HL-60 (cell line): ENCODE results near the gene IGFBP7.

Experiments used
- DNase-seq, 2 experiments: peaks; one replicate each; pipeline ENCODE4 v3.0.0-alpha.2; 2010 to 2020; ENCODE audit warnings: low read depth in 1 of 2, low spot score in 1 of 2
- H3K27ac ChIP-seq: fragments of 250-450 bp; sonication (Bioruptor Pico); replicated peaks from 2 replicates; pipeline ENCODE4 v1.5.1; 2020; ENCODE audit warnings: mild to moderate bottlenecking, moderate library complexity
- H3K27me3 ChIP-seq: fragments of 250-450 bp; sonication (Bioruptor Pico); 2 replicates; pipeline ENCODE4 v1.5.1; 2021; ENCODE audit warnings: mild to moderate bottlenecking, moderate library complexity; ENCODE audit not compliant: insufficient read depth, poor library complexity, severe bottlenecking
- H3K4me3 ChIP-seq: replicated peaks from 2 replicates; pipeline ENCODE4 v1.5.1; 2011; ENCODE audit warnings: mild to moderate bottlenecking, control low read depth, low read length; ENCODE audit not compliant: insufficient read depth
- CTCF ChIP-seq: IDR thresholded peaks from one replicate; pipeline ENCODE4 v1.5.1; 2011; ENCODE audit warnings: low read length, control low read depth, inconsistent platforms; ENCODE audit not compliant: insufficient read depth
- GABPA ChIP-seq: IDR thresholded peaks from 2 replicates; pipeline ENCODE4 v1.6.1; 2012; ENCODE audit warnings: low read depth
- POLR2AphosphoS5 ChIP-seq: IDR thresholded peaks from 2 replicates; pipeline ENCODE4 v1.6.1; 2012; ENCODE audit warnings: low read depth
- SPI1 ChIP-seq: IDR thresholded peaks from 2 replicates; pipeline ENCODE4 v1.6.1; 2012; ENCODE audit warnings: low read depth, mild to moderate bottlenecking, borderline replicate concordance
- TF ChIP-seq, protein P1 (sequence below): IDR thresholded peaks from 2 replicates; pipeline ENCODE4 v1.6.1; 2012; ENCODE audit warnings: low read depth; ENCODE audit not compliant: insufficient replicate concordance

IGFBP7 gene

DNA sequence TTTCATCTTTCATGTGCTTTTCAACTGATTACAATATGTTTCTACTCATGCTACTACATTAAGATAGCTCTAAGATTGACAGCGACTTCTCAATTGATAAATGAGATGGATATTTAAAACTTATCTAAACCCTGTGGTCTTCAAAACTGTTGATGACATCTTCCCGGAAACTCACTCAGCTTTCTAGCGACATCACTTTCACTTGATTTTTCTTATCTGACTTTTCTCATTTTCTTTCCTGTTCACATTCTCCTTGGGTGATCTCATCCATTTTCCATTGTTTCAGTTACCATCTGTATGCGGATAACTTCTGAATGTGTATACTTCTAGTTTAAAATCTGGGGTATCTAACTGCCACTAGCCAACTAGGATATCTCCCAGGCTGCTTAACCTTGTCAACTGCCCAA lies 128.4 kb downstream of the IGFBP7 start:
- TF ChIP-seq, protein P1, sequence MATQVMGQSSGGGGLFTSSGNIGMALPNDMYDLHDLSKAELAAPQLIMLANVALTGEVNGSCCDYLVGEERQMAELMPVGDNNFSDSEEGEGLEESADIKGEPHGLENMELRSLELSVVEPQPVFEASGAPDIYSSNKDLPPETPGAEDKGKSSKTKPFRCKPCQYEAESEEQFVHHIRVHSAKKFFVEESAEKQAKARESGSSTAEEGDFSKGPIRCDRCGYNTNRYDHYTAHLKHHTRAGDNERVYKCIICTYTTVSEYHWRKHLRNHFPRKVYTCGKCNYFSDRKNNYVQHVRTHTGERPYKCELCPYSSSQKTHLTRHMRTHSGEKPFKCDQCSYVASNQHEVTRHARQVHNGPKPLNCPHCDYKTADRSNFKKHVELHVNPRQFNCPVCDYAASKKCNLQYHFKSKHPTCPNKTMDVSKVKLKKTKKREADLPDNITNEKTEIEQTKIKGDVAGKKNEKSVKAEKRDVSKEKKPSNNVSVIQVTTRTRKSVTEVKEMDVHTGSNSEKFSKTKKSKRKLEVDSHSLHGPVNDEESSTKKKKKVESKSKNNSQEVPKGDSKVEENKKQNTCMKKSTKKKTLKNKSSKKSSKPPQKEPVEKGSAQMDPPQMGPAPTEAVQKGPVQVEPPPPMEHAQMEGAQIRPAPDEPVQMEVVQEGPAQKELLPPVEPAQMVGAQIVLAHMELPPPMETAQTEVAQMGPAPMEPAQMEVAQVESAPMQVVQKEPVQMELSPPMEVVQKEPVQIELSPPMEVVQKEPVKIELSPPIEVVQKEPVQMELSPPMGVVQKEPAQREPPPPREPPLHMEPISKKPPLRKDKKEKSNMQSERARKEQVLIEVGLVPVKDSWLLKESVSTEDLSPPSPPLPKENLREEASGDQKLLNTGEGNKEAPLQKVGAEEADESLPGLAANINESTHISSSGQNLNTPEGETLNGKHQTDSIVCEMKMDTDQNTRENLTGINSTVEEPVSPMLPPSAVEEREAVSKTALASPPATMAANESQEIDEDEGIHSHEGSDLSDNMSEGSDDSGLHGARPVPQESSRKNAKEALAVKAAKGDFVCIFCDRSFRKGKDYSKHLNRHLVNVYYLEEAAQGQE = no peak
- no peak for TF ChIP-seq SPI1
- no peak for TF ChIP-seq POLR2AphosphoS5
- no peak for TF ChIP-seq GABPA
- no peak for TF ChIP-seq CTCF
- no peak overlapping the region for H3K4me3 ChIP-seq
- no peaks in the 10 kb centered on the region for H3K27me3 ChIP-seq
- DNase-seq = no peak
- no peak overlapping the region for H3K27ac ChIP-seq
